Gastroesophageal sphincter (tissue), 4 donors: ENCODE measurements around the gene TXNL4A. TPM values are rescaled to one million over a fixed set of nuclear protein-coding genes. Genes with fewer than 3 reads are reported as not detected.

Experiments used
- ATAC-seq: fragments of 150-250 bp; one replicate; pipeline ENCODE4 v1.9.1; 2016; ENCODE audit warnings: mild to moderate bottlenecking, moderate library complexity
- H3K27ac ChIP-seq, 4 donors: fragments of 200-600 bp; sonication (generic) in 3 of 4; 1 replicate in 3 of 4; 2 replicates in 1 of 4; pipeline ENCODE4 v1.5.1; 2016 to 2019
- H3K27me3 ChIP-seq: fragments of 200-600 bp; sonication (generic); one replicate; pipeline ENCODE4 v1.5.1; 2019
- H3K36me3 ChIP-seq, 2 donors: fragments of 200-600 bp; sonication (generic); one replicate each; pipeline ENCODE4 v1.5.1; 2019; ENCODE audit warnings: control low read depth in 1 of 2
- H3K4me1 ChIP-seq, 3 donors: fragments of 200-600 bp; sonication (generic); 1 replicate in 2 of 3; 2 replicates in 1 of 3; pipeline ENCODE4 v1.5.1; 2016 to 2019; ENCODE audit warnings: control low read depth in 2 of 3
- H3K4me3 ChIP-seq, 2 donors: fragments of 200-600 bp; sonication (generic); one replicate each; pipeline ENCODE4 v1.5.1; 2019; ENCODE audit warnings: mild to moderate bottlenecking in 1 of 2, moderate library complexity in 1 of 2
- H3K9me3 ChIP-seq, 3 donors: fragments of 200-600 bp; sonication (generic); one replicate each; pipeline ENCODE4 v1.5.1; 2017 to 2019; ENCODE audit warnings: control low read depth in 2 of 3
- EP300 ChIP-seq: sonication (generic); formaldehyde crosslinking; IDR thresholded peaks from one replicate; pipeline ENCODE4 v1.6.1; 2017; ENCODE audit warnings: antibody characterized with exemption, mild to moderate bottlenecking
- POLR2A ChIP-seq, 2 donors: fragments of 450-650 bp; IDR thresholded peaks; one replicate each; pipeline ENCODE4 v1.6.1; 2017; ENCODE audit warnings: antibody characterized with exemption in 2 of 2, mild to moderate bottlenecking in 2 of 2, moderate library complexity in 1 of 2
- POLR2AphosphoS5 ChIP-seq: sonication (generic); formaldehyde crosslinking; IDR thresholded peaks from one replicate; pipeline ENCODE4 v1.6.1; 2017; ENCODE audit warnings: antibody characterized with exemption
- WGBS, 2 donors: methylation state at CpG; one replicate each; pipeline ENCODE4 v1.1.5; 2018; ENCODE audit warnings: low coverage in 1 of 2; 5-methylcytosine and 5-hydroxymethylcytosine counted together
- total RNA-seq, 4 donors: library from RNA; depleted of rRNA; stranded (reverse); fragments of >200 nt; gene quantifications; one replicate each; pipeline ENCODE4 v1.1.0, GENCODE V29; 2016
- TF ChIP-seq, protein P1 (sequence below), 4 experiments: fragments of 200-600 bp in 2 of 4; fragments of 450-650 bp in 2 of 4; sonication (generic) in 1 of 4; IDR thresholded peaks; one replicate each; pipeline ENCODE4 v1.5.1; 2017 to 2019; ENCODE audit warnings: antibody characterized with exemption in 4 of 4, mild to moderate bottlenecking in 2 of 4, moderate library complexity in 2 of 4

TXNL4A gene
- total RNA-seq, 4 donors from 2014 or later = 20.4 to 55.3 (median 39.6) TPM

- H3K4me3 ChIP-seq = no peak overlapping the region
- 87 to 89% methylated on average over 5 to 7 of the region's 7 CpGs for WGBS, 2 donors
- no peaks in the 10 kb centered on the region for H3K27me3 ChIP-seq
- ATAC-seq = no peak
- H3K36me3 ChIP-seq = peaks cover 0 to 60% of the 10 kb centered on the region in 2 donors
- no peak for TF ChIP-seq EP300
- no peak for TF ChIP-seq POLR2A (IDR thresholded peaks at IDR 0.05)
- no peak for TF ChIP-seq POLR2AphosphoS5
- TF ChIP-seq, protein P1, sequence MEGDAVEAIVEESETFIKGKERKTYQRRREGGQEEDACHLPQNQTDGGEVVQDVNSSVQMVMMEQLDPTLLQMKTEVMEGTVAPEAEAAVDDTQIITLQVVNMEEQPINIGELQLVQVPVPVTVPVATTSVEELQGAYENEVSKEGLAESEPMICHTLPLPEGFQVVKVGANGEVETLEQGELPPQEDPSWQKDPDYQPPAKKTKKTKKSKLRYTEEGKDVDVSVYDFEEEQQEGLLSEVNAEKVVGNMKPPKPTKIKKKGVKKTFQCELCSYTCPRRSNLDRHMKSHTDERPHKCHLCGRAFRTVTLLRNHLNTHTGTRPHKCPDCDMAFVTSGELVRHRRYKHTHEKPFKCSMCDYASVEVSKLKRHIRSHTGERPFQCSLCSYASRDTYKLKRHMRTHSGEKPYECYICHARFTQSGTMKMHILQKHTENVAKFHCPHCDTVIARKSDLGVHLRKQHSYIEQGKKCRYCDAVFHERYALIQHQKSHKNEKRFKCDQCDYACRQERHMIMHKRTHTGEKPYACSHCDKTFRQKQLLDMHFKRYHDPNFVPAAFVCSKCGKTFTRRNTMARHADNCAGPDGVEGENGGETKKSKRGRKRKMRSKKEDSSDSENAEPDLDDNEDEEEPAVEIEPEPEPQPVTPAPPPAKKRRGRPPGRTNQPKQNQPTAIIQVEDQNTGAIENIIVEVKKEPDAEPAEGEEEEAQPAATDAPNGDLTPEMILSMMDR (IDR thresholded peaks at IDR 0.05) = no peak
- no peak overlapping the region for H3K27ac ChIP-seq
- H3K9me3 ChIP-seq = no peaks in the 10 kb centered on the region
- H3K4me1 ChIP-seq = peaks cover 0 to 41% (median 15%) of the 10 kb centered on the region in 3 donors
These were observed 46.2 kb downstream of the TXNL4A start for GRCh38 chr18:79942211-79942610.

DNA sequence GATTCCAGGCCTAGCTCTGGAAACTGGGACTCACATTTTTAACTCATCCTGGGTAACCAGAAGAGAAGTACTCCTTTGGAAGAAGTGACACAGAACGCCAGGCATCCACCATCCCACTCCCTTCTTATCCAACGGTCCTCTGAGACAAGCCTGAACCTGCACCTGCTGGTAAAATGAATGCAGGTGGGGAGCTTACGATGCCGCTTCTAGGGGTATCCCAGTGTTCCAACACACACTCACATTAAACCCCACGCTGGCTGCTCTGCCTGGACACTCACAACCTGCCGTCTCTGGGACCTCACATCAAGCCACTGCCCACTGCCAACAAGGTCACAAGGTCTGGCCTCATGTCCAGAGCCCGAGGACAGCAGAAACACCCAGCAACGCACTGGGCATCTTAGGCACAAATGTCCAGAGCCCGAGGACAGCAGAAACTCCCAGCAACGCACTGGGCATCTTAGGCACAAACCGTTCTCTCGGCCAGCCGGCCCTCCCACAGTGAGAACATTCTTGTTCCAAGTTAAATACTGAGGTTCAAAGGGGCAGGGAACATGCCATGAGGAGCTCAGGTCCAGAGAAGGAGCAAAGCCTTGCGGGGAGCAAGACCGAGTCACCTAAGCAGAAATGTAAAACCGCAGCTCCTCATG is 46.8 kb downstream of the TXNL4A start:
- no peaks in the 10 kb centered on the region for H3K9me3 ChIP-seq
- no peak for ATAC-seq
- H3K27ac ChIP-seq = no peak overlapping the region
- peaks cover 0 to 60% of the 10 kb centered on the region in 2 donors for H3K36me3 ChIP-seq
- H3K4me3 ChIP-seq = no peak overlapping the region
- H3K27me3 ChIP-seq = no peaks in the 10 kb centered on the region
- 83 to 92% methylated on average over 2 to 4 of the region's 16 CpGs for WGBS, 2 donors
- TF ChIP-seq POLR2A (IDR thresholded peaks at IDR 0.05) (no peak), EP300 (no peak), POLR2AphosphoS5 (no peak)
- TF ChIP-seq, protein P1 (IDR thresholded peaks at IDR 0.05) = no peak
- H3K4me1 ChIP-seq = peaks cover 0 to 35% (median 15%) of the 10 kb centered on the region in 3 donors

DNA sequence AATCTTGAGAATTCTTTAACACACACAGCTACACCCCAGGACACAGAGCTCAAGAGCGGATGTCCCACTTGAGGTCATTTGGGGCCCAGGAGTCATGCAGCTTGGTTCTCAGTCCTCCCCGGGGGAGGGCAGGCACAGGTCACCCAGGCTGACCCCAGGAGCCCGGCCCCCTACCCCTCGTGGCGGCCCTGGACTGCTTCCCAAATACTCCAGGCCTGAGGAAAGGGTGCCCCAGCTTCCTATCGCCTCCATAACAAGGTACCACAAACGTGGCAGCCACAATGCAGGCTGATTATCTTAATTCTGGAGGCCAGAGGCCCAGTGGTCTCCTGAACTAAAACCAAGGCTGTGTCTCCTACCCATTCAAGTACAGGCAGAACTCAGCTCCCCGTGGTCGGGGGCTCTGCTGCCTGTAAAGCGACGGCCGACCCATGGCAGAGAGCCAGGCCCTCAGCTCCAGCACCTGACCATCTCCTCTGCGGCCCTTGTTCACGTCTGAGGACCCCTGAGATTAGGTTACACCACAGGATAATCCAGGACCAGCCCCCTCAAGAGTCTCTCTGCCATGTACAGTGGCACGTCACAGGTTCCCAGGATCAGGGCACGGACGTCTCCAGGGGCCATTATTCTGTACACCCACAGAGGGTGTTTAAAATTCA is 47.4 kb downstream of the TXNL4A start:
- Histone ChIP-seq H3K27me3 (no peaks in the 10 kb centered on the region), H3K9me3 (peaks cover 0 to 1% (median 0%) of the 10 kb centered on the region in 3 donors), H3K4me1 (peaks cover 0 to 30% (median 15%) of the 10 kb centered on the region in 3 donors), H3K36me3 (peaks cover 0 to 63% of the 10 kb centered on the region in 2 donors), H3K4me3 (no peak overlapping the region), H3K27ac (no peak overlapping the region)
- 74% methylated on average over 8 of the region's 17 CpGs; no CpG with 5 or more reads in 1 of the 2 donors for WGBS, 2 donors
- ATAC-seq = no peak
- no peak for TF ChIP-seq POLR2A (IDR thresholded peaks at IDR 0.05)
- TF ChIP-seq EP300 = no peak
- TF ChIP-seq, protein P1 (IDR thresholded peaks at IDR 0.05) = no peak
- no peak for TF ChIP-seq POLR2AphosphoS5

- peaks cover 0 to 69% of the 10 kb centered on the region in 2 donors for H3K36me3 ChIP-seq
- WGBS, 2 donors = 93 to 97% methylated on average over 13 to 17 of the region's 18 CpGs
These were observed 48.1 kb downstream of the TXNL4A start for GRCh38 chr18:79940126-79940813.

More at GRCh38 chr18:79940126-79940813, 48.1 kb downstream of the TXNL4A start:
- peaks cover 0 to 8% (median 0%) of the 10 kb centered on the region in 3 donors for H3K9me3 ChIP-seq
- no peak for TF ChIP-seq EP300
- no peak for TF ChIP-seq POLR2A (IDR thresholded peaks at IDR 0.05)
- TF ChIP-seq, protein P1 (IDR thresholded peaks at IDR 0.05) = no peak
- no peak for TF ChIP-seq POLR2AphosphoS5
- ATAC-seq = no peak
- H3K4me1 ChIP-seq = peaks cover 0 to 24% (median 9%) of the 10 kb centered on the region in 3 donors
- H3K4me3 ChIP-seq = no peak overlapping the region
- no peaks in the 10 kb centered on the region for H3K27me3 ChIP-seq
- H3K27ac ChIP-seq = no peak overlapping the region
